HEK293 (cell line): ENCODE data around the gene KIF13A.

Experiments used
- CTCF ChIA-PET: fragments of 350-600 bp; formaldehyde crosslinking; extraction: SDS; loops from one replicate; lab custom pipeline; 2021; ENCODE audit warnings: antibody characterized with exemption; lab: Yijun Ruan, JAX
- POLR2A ChIA-PET: fragments of 300-600 bp; formaldehyde crosslinking; extraction: SDS; loops from one replicate; lab custom pipeline; 2020; ENCODE audit warnings: antibody characterized with exemption, inconsistent platforms; lab: Yijun Ruan, JAX
- H3K27ac ChIP-seq: fragments of 200-500 bp; sonication (Bioruptor generic); 2 replicates; pipeline ENCODE4 v1.5.1; 2014; ENCODE audit warnings: low read depth, low read length, control low read depth, inconsistent platforms; ENCODE audit errors: extremely low read depth
- H3K36me3 ChIP-seq, 2 experiments: fragments of 200-500 bp in 1 of 2; sonication (Bioruptor generic) in 1 of 2; 1 replicate in 1 of 2; 2 replicates in 1 of 2; pipeline ENCODE4 v1.5.1; 2014 to 2017; ENCODE audit warnings: inconsistent platforms in 2 of 2, low read length in 2 of 2; ENCODE audit not compliant: control insufficient read depth in 2 of 2, insufficient read depth in 1 of 2
- H3K4me1 ChIP-seq: fragments of 200-500 bp; sonication (Bioruptor generic); 2 replicates; pipeline ENCODE4 v1.5.1; 2014; ENCODE audit warnings: mild to moderate bottlenecking, low read length, inconsistent platforms; ENCODE audit not compliant: control insufficient read depth, insufficient read depth
- H3K4me3 ChIP-seq: 2 replicates; pipeline ENCODE4 v1.5.1; 2011; ENCODE audit warnings: low read depth, mild to moderate bottlenecking, control low read depth, low read length, moderate library complexity
- H3K9me3 ChIP-seq: fragments of 200-500 bp; sonication (Bioruptor generic); 2 replicates; pipeline ENCODE4 v1.5.1; 2014; ENCODE audit warnings: low read depth, low read length, inconsistent platforms; ENCODE audit not compliant: control insufficient read depth, insufficient read depth
- SP2 ChIP-seq: fragments of 450-650 bp; formaldehyde crosslinking; IDR thresholded peaks from 2 replicates; pipeline ENCODE4 v1.5.1; 2016; ENCODE audit warnings: missing biosample characterization, missing genetic modification characterization
- TRIM28 ChIP-seq: IDR thresholded peaks from 2 replicates; pipeline ENCODE4 v1.6.1; 2011; ENCODE audit warnings: low read length, control low read depth, borderline replicate concordance
- ZFP3 ChIP-seq: fragments of 450-650 bp; formaldehyde crosslinking; IDR thresholded peaks from 2 replicates; pipeline ENCODE4 v1.5.1; 2016; ENCODE audit warnings: low read depth, missing biosample characterization, missing genetic modification characterization
- ZNF121 ChIP-seq: fragments of 450-650 bp; formaldehyde crosslinking; IDR thresholded peaks from 2 replicates; pipeline ENCODE4 v1.5.1; 2016; ENCODE audit warnings: missing biosample characterization, missing genetic modification characterization
- ZNF211 ChIP-seq: fragments of 450-650 bp; formaldehyde crosslinking; IDR thresholded peaks from 2 replicates; pipeline ENCODE4 v1.5.1; 2016; ENCODE audit warnings: low read depth, missing biosample characterization, missing genetic modification characterization
- ZNF248 ChIP-seq: fragments of 450-650 bp; formaldehyde crosslinking; IDR thresholded peaks from 2 replicates; pipeline ENCODE4 v1.5.1; 2017; ENCODE audit warnings: missing biosample characterization, missing genetic modification characterization
- ZNF324 ChIP-seq: fragments of 450-650 bp; formaldehyde crosslinking; IDR thresholded peaks from 2 replicates; pipeline ENCODE4 v1.5.1; 2016; ENCODE audit warnings: missing biosample characterization, missing genetic modification characterization
- ZNF404 ChIP-seq: fragments of 450-650 bp; formaldehyde crosslinking; IDR thresholded peaks from 2 replicates; pipeline ENCODE4 v1.5.1; 2017; ENCODE audit warnings: missing biosample characterization, missing genetic modification characterization
- ZNF510 ChIP-seq: fragments of 450-650 bp; formaldehyde crosslinking; IDR thresholded peaks from 2 replicates; pipeline ENCODE4 v1.5.1; 2018; ENCODE audit warnings: mild to moderate bottlenecking, missing genetic modification characterization, missing biosample characterization; ENCODE audit not compliant: insufficient replicate concordance
- ZNF670 ChIP-seq: fragments of 450-650 bp; formaldehyde crosslinking; IDR thresholded peaks from 2 replicates; pipeline ENCODE4 v1.5.1; 2016; ENCODE audit warnings: missing biosample characterization, missing genetic modification characterization, low read depth
- TF ChIP-seq, protein P1 (sequence below): fragments of 450-650 bp; formaldehyde crosslinking; conservative IDR thresholded peaks from 2 replicates; pipeline ENCODE4 v1.5.1; 2016; ENCODE audit warnings: low read depth, missing biosample characterization, missing genetic modification characterization
- TF ChIP-seq, protein P2 (sequence below): fragments of 450-650 bp; formaldehyde crosslinking; IDR thresholded peaks from 2 replicates; pipeline ENCODE4 v1.5.1; 2016; ENCODE audit warnings: missing biosample characterization, missing genetic modification characterization
- TF ChIP-seq, protein P3 (sequence below): fragments of 450-650 bp; formaldehyde crosslinking; IDR thresholded peaks from 2 replicates; pipeline ENCODE4 v1.5.1; 2016; ENCODE audit warnings: missing biosample characterization, missing genetic modification characterization, borderline replicate concordance
- TF ChIP-seq, protein P4 (sequence below): fragments of 450-650 bp; formaldehyde crosslinking; IDR thresholded peaks from 2 replicates; pipeline ENCODE4 v1.5.1; 2016; ENCODE audit warnings: missing biosample characterization, missing genetic modification characterization
- TF ChIP-seq, protein P5 (sequence below): fragments of 450-650 bp; formaldehyde crosslinking; IDR thresholded peaks from 2 replicates; pipeline ENCODE4 v1.5.1; 2016; ENCODE audit warnings: missing biosample characterization, missing genetic modification characterization
- TF ChIP-seq, protein P6 (sequence below): fragments of 450-650 bp; formaldehyde crosslinking; IDR thresholded peaks from 2 replicates; pipeline ENCODE4 v1.5.1; 2016; ENCODE audit warnings: missing biosample characterization, missing genetic modification characterization
- TF ChIP-seq, protein P7 (sequence below): fragments of 450-650 bp; formaldehyde crosslinking; IDR thresholded peaks from 2 replicates; pipeline ENCODE4 v1.5.1; 2017; ENCODE audit warnings: missing biosample characterization, missing genetic modification characterization

KIF13A gene

DNA sequence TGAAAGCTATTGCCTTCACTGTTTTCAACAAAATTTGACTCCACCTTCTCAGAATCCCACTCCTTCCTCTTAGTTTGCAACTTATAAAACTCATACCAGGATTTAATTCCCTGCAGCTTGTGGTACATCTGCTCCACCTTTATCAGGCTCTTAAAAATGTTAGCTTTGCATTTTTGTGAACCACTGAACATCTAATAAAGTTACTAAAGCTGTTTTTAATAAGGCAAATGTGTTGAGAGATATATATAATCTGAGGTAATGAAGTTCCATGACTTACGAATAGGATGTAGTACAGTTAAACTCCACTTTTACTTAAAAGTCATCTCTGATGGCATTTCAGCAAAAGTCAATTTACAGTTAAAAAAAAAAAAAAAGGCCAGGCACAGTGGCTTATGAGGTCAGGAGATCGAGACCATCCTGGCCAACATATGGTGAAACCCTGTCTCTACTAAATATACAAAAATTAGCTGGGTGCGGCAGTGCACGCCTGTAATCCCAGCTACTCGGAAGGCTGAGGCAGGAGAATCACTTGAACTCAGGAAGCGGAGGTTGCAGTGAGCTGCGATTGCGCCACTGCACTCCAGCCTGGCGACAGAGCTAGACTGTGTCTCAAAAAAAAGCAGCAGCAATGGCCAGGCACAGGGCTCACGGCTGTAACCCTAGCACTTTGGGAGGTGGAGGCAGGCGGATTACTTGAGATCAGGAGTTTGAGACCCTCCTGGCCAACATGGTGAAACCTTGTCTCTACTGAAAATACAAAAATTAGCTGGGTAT lies 106.2 kb downstream of the KIF13A start (continued):
- TF ChIP-seq, protein P1, sequence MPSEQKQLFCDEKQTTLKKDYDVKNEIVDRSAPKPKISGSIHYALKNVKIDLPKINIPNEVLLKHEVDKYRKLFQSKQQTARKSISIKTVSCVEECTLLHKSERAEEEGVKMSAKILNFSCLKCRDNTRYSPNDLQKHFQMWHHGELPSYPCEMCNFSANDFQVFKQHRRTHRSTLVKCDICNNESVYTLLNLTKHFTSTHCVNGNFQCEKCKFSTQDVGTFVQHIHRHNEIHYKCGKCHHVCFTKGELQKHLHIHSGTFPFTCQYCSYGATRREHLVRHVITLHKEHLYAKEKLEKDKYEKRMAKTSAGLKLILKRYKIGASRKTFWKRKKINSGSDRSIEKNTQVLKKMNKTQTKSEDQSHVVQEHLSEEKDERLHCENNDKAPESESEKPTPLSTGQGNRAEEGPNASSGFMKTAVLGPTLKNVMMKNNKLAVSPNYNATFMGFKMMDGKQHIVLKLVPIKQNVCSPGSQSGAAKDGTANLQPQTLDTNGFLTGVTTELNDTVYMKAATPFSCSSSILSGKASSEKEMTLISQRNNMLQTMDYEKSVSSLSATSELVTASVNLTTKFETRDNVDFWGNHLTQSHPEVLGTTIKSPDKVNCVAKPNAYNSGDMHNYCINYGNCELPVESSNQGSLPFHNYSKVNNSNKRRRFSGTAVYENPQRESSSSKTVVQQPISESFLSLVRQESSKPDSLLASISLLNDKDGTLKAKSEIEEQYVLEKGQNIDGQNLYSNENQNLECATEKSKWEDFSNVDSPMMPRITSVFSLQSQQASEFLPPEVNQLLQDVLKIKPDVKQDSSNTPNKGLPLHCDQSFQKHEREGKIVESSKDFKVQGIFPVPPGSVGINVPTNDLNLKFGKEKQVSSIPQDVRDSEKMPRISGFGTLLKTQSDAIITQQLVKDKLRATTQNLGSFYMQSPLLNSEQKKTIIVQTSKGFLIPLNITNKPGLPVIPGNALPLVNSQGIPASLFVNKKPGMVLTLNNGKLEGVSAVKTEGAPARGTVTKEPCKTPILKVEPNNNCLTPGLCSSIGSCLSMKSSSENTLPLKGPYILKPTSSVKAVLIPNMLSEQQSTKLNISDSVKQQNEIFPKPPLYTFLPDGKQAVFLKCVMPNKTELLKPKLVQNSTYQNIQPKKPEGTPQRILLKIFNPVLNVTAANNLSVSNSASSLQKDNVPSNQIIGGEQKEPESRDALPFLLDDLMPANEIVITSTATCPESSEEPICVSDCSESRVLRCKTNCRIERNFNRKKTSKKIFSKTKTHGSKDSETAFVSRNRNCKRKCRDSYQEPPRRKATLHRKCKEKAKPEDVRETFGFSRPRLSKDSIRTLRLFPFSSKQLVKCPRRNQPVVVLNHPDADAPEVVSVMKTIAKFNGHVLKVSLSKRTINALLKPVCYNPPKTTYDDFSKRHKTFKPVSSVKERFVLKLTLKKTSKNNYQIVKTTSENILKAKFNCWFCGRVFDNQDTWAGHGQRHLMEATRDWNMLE = no peak
- TF ChIP-seq ZNF404 = no peak
- TF ChIP-seq ZFP3 = no peak
- TF ChIP-seq ZNF211 = no peak
- no peak for TF ChIP-seq ZNF510 (tag by site-specific recombination)
- TF ChIP-seq, protein P2, sequence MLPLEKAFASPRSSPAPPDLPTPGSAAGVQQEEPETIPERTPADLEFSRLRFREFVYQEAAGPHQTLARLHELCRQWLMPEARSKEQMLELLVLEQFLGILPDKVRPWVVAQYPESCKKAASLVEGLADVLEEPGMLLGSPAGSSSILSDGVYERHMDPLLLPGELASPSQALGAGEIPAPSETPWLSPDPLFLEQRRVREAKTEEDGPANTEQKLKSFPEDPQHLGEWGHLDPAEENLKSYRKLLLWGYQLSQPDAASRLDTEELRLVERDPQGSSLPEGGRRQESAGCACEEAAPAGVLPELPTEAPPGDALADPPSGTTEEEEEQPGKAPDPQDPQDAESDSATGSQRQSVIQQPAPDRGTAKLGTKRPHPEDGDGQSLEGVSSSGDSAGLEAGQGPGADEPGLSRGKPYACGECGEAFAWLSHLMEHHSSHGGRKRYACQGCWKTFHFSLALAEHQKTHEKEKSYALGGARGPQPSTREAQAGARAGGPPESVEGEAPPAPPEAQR (tag by site-specific recombination) = no peak
- TF ChIP-seq, protein P3, sequence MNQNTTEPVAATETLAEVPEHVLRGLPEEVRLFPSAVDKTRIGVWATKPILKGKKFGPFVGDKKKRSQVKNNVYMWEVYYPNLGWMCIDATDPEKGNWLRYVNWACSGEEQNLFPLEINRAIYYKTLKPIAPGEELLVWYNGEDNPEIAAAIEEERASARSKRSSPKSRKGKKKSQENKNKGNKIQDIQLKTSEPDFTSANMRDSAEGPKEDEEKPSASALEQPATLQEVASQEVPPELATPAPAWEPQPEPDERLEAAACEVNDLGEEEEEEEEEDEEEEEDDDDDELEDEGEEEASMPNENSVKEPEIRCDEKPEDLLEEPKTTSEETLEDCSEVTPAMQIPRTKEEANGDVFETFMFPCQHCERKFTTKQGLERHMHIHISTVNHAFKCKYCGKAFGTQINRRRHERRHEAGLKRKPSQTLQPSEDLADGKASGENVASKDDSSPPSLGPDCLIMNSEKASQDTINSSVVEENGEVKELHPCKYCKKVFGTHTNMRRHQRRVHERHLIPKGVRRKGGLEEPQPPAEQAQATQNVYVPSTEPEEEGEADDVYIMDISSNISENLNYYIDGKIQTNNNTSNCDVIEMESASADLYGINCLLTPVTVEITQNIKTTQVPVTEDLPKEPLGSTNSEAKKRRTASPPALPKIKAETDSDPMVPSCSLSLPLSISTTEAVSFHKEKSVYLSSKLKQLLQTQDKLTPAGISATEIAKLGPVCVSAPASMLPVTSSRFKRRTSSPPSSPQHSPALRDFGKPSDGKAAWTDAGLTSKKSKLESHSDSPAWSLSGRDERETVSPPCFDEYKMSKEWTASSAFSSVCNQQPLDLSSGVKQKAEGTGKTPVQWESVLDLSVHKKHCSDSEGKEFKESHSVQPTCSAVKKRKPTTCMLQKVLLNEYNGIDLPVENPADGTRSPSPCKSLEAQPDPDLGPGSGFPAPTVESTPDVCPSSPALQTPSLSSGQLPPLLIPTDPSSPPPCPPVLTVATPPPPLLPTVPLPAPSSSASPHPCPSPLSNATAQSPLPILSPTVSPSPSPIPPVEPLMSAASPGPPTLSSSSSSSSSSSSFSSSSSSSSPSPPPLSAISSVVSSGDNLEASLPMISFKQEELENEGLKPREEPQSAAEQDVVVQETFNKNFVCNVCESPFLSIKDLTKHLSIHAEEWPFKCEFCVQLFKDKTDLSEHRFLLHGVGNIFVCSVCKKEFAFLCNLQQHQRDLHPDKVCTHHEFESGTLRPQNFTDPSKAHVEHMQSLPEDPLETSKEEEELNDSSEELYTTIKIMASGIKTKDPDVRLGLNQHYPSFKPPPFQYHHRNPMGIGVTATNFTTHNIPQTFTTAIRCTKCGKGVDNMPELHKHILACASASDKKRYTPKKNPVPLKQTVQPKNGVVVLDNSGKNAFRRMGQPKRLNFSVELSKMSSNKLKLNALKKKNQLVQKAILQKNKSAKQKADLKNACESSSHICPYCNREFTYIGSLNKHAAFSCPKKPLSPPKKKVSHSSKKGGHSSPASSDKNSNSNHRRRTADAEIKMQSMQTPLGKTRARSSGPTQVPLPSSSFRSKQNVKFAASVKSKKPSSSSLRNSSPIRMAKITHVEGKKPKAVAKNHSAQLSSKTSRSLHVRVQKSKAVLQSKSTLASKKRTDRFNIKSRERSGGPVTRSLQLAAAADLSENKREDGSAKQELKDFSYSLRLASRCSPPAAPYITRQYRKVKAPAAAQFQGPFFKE (tag by site-specific recombination) = no peak
- no peak for TF ChIP-seq SP2 (tag by site-specific recombination)

DNA sequence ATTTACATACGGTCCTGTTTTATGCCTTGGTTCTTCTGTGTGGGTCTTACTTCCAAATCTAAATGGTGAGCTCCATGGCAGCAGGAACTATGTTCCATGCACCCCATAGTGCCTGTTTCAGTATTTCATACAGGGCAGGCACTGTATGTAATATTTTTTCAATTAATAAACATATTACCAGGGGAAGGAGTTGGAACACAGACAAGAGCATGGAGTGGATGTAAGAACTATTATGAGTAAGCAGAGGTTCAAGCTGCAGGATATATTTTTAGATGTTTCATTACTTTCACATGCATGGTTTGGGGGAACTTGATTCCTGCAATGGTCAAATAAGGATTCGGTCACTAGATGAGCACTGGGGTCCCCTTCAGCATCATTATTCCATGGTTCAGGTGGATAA lies 108.3 kb downstream of the KIF13A start:
- POLR2A ChIA-PET = no interaction called here
- no peaks in the 10 kb centered on the region for H3K9me3 ChIP-seq
- H3K27ac ChIP-seq = no peak overlapping the region
- CTCF ChIA-PET = interaction anchor here (0.9 kb wide), 1 partner anchor 12 kb away, joined by 3 read pairs; no protein-coding TSS in a partner anchor
- H3K4me3 ChIP-seq = no peak overlapping the region
- no peaks in the 10 kb centered on the region for H3K36me3 ChIP-seq
- H3K4me1 ChIP-seq = no peaks in the 10 kb centered on the region
- TF ChIP-seq ZNF248 (tag by site-specific recombination) (no peak), ZNF670 (no peak), ZNF324 (no peak), ZNF121 (tag by site-specific recombination) (no peak), SP2 (tag by site-specific recombination) (no peak), TRIM28 (no peak)
- TF ChIP-seq, protein P4, sequence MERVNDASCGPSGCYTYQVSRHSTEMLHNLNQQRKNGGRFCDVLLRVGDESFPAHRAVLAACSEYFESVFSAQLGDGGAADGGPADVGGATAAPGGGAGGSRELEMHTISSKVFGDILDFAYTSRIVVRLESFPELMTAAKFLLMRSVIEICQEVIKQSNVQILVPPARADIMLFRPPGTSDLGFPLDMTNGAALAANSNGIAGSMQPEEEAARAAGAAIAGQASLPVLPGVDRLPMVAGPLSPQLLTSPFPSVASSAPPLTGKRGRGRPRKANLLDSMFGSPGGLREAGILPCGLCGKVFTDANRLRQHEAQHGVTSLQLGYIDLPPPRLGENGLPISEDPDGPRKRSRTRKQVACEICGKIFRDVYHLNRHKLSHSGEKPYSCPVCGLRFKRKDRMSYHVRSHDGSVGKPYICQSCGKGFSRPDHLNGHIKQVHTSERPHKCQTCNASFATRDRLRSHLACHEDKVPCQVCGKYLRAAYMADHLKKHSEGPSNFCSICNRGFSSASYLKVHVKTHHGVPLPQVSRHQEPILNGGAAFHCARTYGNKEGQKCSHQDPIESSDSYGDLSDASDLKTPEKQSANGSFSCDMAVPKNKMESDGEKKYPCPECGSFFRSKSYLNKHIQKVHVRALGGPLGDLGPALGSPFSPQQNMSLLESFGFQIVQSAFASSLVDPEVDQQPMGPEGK (tag by site-specific recombination) = no peak
- TF ChIP-seq, protein P5, sequence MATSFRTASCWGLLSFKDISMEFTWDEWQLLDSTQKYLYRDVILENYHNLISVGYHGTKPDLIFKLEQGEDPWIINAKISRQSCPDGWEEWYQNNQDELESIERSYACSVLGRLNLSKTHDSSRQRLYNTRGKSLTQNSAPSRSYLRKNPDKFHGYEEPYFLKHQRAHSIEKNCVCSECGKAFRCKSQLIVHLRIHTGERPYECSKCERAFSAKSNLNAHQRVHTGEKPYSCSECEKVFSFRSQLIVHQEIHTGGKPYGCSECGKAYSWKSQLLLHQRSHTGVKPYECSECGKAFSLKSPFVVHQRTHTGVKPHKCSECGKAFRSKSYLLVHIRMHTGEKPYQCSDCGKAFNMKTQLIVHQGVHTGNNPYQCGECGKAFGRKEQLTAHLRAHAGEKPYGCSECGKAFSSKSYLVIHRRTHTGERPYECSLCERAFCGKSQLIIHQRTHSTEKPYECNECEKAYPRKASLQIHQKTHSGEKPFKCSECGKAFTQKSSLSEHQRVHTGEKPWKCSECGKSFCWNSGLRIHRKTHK (tag by site-specific recombination) = no peak
- TF ChIP-seq, protein P6, sequence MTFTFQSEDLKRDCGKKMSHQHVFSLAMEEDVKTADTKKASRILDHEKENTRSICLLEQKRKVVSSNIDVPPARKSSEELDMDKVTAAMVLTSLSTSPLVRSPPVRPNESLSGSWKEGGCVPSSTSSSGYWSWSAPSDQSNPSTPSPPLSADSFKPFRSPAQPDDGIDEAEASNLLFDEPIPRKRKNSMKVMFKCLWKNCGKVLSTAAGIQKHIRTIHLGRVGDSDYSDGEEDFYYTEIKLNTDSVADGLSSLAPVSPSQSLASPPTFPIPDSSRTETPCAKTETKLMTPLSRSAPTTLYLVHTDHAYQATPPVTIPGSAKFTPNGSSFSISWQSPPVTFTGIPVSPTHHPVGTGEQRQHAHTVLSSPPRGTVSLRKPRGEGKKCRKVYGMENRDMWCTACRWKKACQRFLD (tag by site-specific recombination) = no peak
- TF ChIP-seq, protein P7, sequence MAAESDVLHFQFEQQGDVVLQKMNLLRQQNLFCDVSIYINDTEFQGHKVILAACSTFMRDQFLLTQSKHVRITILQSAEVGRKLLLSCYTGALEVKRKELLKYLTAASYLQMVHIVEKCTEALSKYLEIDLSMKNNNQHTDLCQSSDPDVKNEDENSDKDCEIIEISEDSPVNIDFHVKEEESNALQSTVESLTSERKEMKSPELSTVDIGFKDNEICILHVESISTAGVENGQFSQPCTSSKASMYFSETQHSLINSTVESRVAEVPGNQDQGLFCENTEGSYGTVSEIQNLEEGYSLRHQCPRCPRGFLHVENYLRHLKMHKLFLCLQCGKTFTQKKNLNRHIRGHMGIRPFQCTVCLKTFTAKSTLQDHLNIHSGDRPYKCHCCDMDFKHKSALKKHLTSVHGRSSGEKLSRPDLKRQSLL (tag by site-specific recombination) = no peak
